Spleen (tissue), 11 donors: ENCODE data around the gene FREM2. TPM values are rescaled to one million over a fixed set of nuclear protein-coding genes. Genes with fewer than 3 reads are reported as not detected.

Experiments used
- DNase-seq: peaks from one replicate; pipeline ENCODE4 v3.0.0-alpha.2; 2020
- H3K27ac ChIP-seq, 8 donors: fragments of 200-600 bp; sonication (generic) in 7 of 8; 1 replicate in 4 of 8; 2 replicates in 4 of 8; pipeline versions ENCODE4 v1.5.0 to v1.8.0; 2016 to 2021; ENCODE audit warnings: inconsistent platforms in 4 of 8, mild to moderate bottlenecking in 4 of 8, moderate library complexity in 1 of 8
- H3K27me3 ChIP-seq, 7 donors: fragments of 200-600 bp; sonication (generic) in 6 of 7; replicated peaks in 1 of 7; 1 replicate in 4 of 7; 2 replicates in 3 of 7; pipeline versions ENCODE4 v1.5.0 to v1.8.0; 2016 to 2021; ENCODE audit warnings: inconsistent platforms in 3 of 7, mild to moderate bottlenecking in 1 of 7
- H3K36me3 ChIP-seq, 6 donors: fragments of 200-600 bp; sonication (generic) in 5 of 6; 1 replicate in 4 of 6; 2 replicates in 2 of 6; pipeline versions ENCODE4 v1.5.0 to v1.8.0; 2016 to 2021; ENCODE audit warnings: inconsistent platforms in 2 of 6
- H3K4me1 ChIP-seq, 6 donors: fragments of 200-600 bp; sonication (generic) in 5 of 6; 1 replicate in 3 of 6; 2 replicates in 3 of 6; pipeline versions ENCODE4 v1.5.0 to v1.8.0; 2016 to 2021; ENCODE audit warnings: inconsistent platforms in 3 of 6
- H3K4me3 ChIP-seq, 8 donors: fragments of 200-600 bp; sonication (generic) in 7 of 8; 1 replicate in 4 of 8; 2 replicates in 4 of 8; pipeline versions ENCODE4 v1.5.0 to v1.8.0; 2016 to 2021; ENCODE audit warnings: inconsistent platforms in 4 of 8, mild to moderate bottlenecking in 4 of 8, moderate library complexity in 2 of 8
- H3K9me3 ChIP-seq, 8 donors: fragments of 200-600 bp; sonication (generic) in 7 of 8; 1 replicate in 4 of 8; 2 replicates in 4 of 8; pipeline versions ENCODE4 v1.5.0 to v1.8.0; 2016 to 2021; ENCODE audit warnings: inconsistent platforms in 4 of 8
- CTCF ChIP-seq, 11 experiments: fragments of 200-600 bp in 7 of 11; fragments of 450-650 bp in 4 of 11; sonication (generic) in 4 of 11; IDR thresholded peaks in 8 of 11; conservative IDR thresholded peaks in 3 of 11; 1 replicate in 7 of 11; 2 replicates in 4 of 11; pipeline versions ENCODE4 v1.4.0 to v1.8.0; 2016 to 2021; ENCODE audit warnings: antibody characterized with exemption in 11 of 11, inconsistent platforms in 4 of 11, mild to moderate bottlenecking in 1 of 11
- POLR2A ChIP-seq, 3 donors: fragments of 450-650 bp; IDR thresholded peaks; one replicate each; pipeline ENCODE4 v1.5.1; 2017; ENCODE audit warnings: antibody characterized with exemption in 3 of 3, mild to moderate bottlenecking in 1 of 3
- POLR2AphosphoS5 ChIP-seq, 3 donors: sonication (generic); formaldehyde crosslinking; IDR thresholded peaks; one replicate each; pipeline ENCODE4 v1.5.1; 2017; ENCODE audit warnings: antibody characterized with exemption in 3 of 3
- WGBS, 5 donors: extraction: QIAGEN DNeasy Blood & Tissue Kit in 3 of 5; methylation state at CpG; one replicate each; pipeline versions ENCODE4 v1.1.5 to v1.1.7; 2013 to 2018; 5-methylcytosine and 5-hydroxymethylcytosine counted together
- intact Hi-C: fragments of 100-400 bp; cut with DNase I; formaldehyde crosslinking; loops from one replicate; pipeline ENCODE4 v1.15.0; 2023; ENCODE audit warnings: low total_unique reads
- polyA plus RNA-seq, 3 donors: library from polyadenylated mRNA; stranded (reverse); fragments of 200-250 nt; gene quantifications; one replicate each; pipeline ENCODE4 v1.2.1, GENCODE V29; 2013
- total RNA-seq, 7 donors: library from RNA; depleted of rRNA in 3 of 7; stranded (reverse); fragments of >200 nt in 3 of 7; fragmentation: NEBNext Ultra II Directional in 4 of 7; extraction: Animal tissue kit (Norgen Biotek cat#: 25700) in 4 of 7; gene quantifications; one replicate each; pipeline versions ENCODE4 v1.1.0 to v1.2.1, GENCODE V29; 2016 to 2021
- donor health status: healthy with polysubstance abuse.
- donor health status: DM: no; HTN: no; CAD: no; lungs with moderate emphysema.
- donor health status: DM: no; HTN: no; CAD: no.
- donor health status: Bipolar disorder and iron deficiency.
- donor health status: healthy.
- donor health status: DM: no; HTN: no; CAD: no.
- donor health status: DM: yes; HTN: yes; CAD: no.

Gene FREM2
- total and polyA plus RNA-seq, 10 donors, result 0.03 to 0.93 (median 0.21) TPM; not detected in 2

GRCh38 chr13:38755793-38756192, 68.9 kb downstream of the FREM2 start:
- TF ChIP-seq POLR2A (IDR thresholded peaks at IDR 0.05), result no peak
- no peak for TF ChIP-seq CTCF (IDR thresholded peaks at IDR 0.05 in 8 of 11, conservative IDR thresholded peaks at IDR 0.05 in 3 of 11)
- no peak for TF ChIP-seq POLR2AphosphoS5 (IDR thresholded peaks at IDR 0.05)
- WGBS, 5 donors, result 85 to 94% (median 90%) methylated on average over 2 of the region's 2 CpGs
- DNase-seq, result no peak
- Histone ChIP-seq H3K4me3 (no peak overlapping the region), H3K27me3 (peaks cover 0 to 7% (median 0%) of the 10 kb centered on the region in 7 donors), H3K9me3 (no peaks in the 10 kb centered on the region), H3K36me3 (no peaks in the 10 kb centered on the region), H3K27ac (no peak overlapping the region), H3K4me1 (no peaks in the 10 kb centered on the region)
- intact Hi-C loops, result no loop called here

- WGBS, 5 donors, result 39 to 62% (median 50%) methylated on average over 4 to 5 of the region's 5 CpGs
- no peaks in the 10 kb centered on the region for H3K4me1 ChIP-seq
- H3K27me3 ChIP-seq, result peaks cover 0 to 7% (median 0%) of the 10 kb centered on the region in 7 donors
- H3K4me3 ChIP-seq, result no peak overlapping the region
- H3K9me3 ChIP-seq, result no peaks in the 10 kb centered on the region
- no peak overlapping the region for H3K27ac ChIP-seq
- H3K36me3 ChIP-seq, result no peaks in the 10 kb centered on the region
- intact Hi-C loops, result no loop called here
- TF ChIP-seq CTCF (IDR thresholded peaks at IDR 0.05 in 8 of 11, conservative IDR thresholded peaks at IDR 0.05 in 3 of 11) (no peak), POLR2AphosphoS5 (IDR thresholded peaks at IDR 0.05) (no peak), POLR2A (IDR thresholded peaks at IDR 0.05) (no peak)
- no peak for DNase-seq
Observed at GRCh38 chr13:38758277-38758676, 71.4 kb downstream of the FREM2 start.

- H3K4me3 ChIP-seq, result no peak overlapping the region
- TF ChIP-seq CTCF (IDR thresholded peaks at IDR 0.05 in 8 of 11, conservative IDR thresholded peaks at IDR 0.05 in 3 of 11) (no peak), POLR2AphosphoS5 (IDR thresholded peaks at IDR 0.05) (no peak), POLR2A (IDR thresholded peaks at IDR 0.05) (no peak)
- H3K9me3 ChIP-seq, result no peaks in the 10 kb centered on the region
- 54 to 63% (median 61%) methylated on average over 4 of the region's 4 CpGs for WGBS, 5 donors
- intact Hi-C loops, result no loop called here
- H3K27ac ChIP-seq, result no peak overlapping the region
- H3K36me3 ChIP-seq, result no peaks in the 10 kb centered on the region
- H3K4me1 ChIP-seq, result no peaks in the 10 kb centered on the region
- DNase-seq, result no peak
- peaks cover 0 to 7% (median 0%) of the 10 kb centered on the region in 7 donors for H3K27me3 ChIP-seq
Observed at GRCh38 chr13:38759390-38759789, 72.5 kb downstream of the FREM2 start.

- no peaks in the 10 kb centered on the region for H3K36me3 ChIP-seq
- H3K27me3 ChIP-seq, result peaks cover 0 to 2% (median 0%) of the 10 kb centered on the region in 7 donors
- 26 to 38% (median 32%) methylated on average over 7 of the region's 7 CpGs for WGBS, 5 donors
- no peaks in the 10 kb centered on the region for H3K9me3 ChIP-seq
- TF ChIP-seq POLR2AphosphoS5 (IDR thresholded peaks at IDR 0.05), result no peak
- peak in 4 of 11 experiments; percentile 12 to 27 (median 25) for TF ChIP-seq CTCF (IDR thresholded peaks at IDR 0.05 in 8 of 11, conservative IDR thresholded peaks at IDR 0.05 in 3 of 11)
- no peak overlapping the region for H3K27ac ChIP-seq
- H3K4me1 ChIP-seq, result no peaks in the 10 kb centered on the region
- intact Hi-C loops, result no loop called here
- no peak for DNase-seq
- no peak overlapping the region for H3K4me3 ChIP-seq
Observed at GRCh38 chr13:38763446-38764381, 76.8 kb downstream of the FREM2 start.
